CD14-positive monocyte (primary cell): ENCODE data around the gene FCRL1. TPM values are rescaled to one million over a fixed set of nuclear protein-coding genes. Genes with fewer than 3 reads are reported as not detected.

Experiments used
- DNase-seq, 3 donors: peaks; one replicate each; pipeline ENCODE4 v3.0.0-alpha.2; 2011 to 2022
- H2AFZ ChIP-seq: 2 replicates; pipeline ENCODE4 v1.6.0; 2012; ENCODE audit warnings: mild to moderate bottlenecking, low read depth, low read length, inconsistent platforms; ENCODE audit not compliant: insufficient read depth, poor library complexity, severe bottlenecking
- H3K27ac ChIP-seq, 2 donors: 1 replicate in 1 of 2; 2 replicates in 1 of 2; pipeline ENCODE4 v1.5.1; 2012 to 2013; ENCODE audit warnings: low read length in 2 of 2, control low read depth in 1 of 2, inconsistent platforms in 1 of 2, low read depth in 1 of 2, mild to moderate bottlenecking in 1 of 2
- H3K27me3 ChIP-seq, 2 donors: one replicate each; pipeline versions ENCODE4 v1.6.0 to v1.6.1; 2011 to 2013; ENCODE audit warnings: low read length in 2 of 2; ENCODE audit not compliant: control insufficient read depth in 2 of 2, insufficient read depth in 2 of 2
- H3K36me3 ChIP-seq, 2 donors: replicated peaks in 1 of 2; 1 replicate in 1 of 2; 2 replicates in 1 of 2; pipeline versions ENCODE4 v1.5.1 to v1.6.1; 2012 to 2013; ENCODE audit warnings: low read length in 2 of 2, control low read depth in 1 of 2, inconsistent platforms in 1 of 2, mild to moderate bottlenecking in 1 of 2; ENCODE audit not compliant: insufficient read depth in 2 of 2, control insufficient read depth in 1 of 2
- H3K4me1 ChIP-seq, 2 donors: 1 replicate in 1 of 2; 2 replicates in 1 of 2; pipeline versions ENCODE4 v1.5.1 to v1.6.1; 2012 to 2013; ENCODE audit warnings: low read length in 2 of 2, control low read depth in 1 of 2, inconsistent platforms in 1 of 2, mild to moderate bottlenecking in 1 of 2, moderate library complexity in 1 of 2; ENCODE audit not compliant: insufficient read depth in 2 of 2, control insufficient read depth in 1 of 2
- H3K4me2 ChIP-seq: replicated peaks from 2 replicates; pipeline ENCODE3; 2012; ENCODE audit warnings: low read length, moderate library complexity, mild to moderate bottlenecking; ENCODE audit not compliant: poor library complexity, severe bottlenecking; ENCODE audit errors: extremely low read depth
- H3K4me3 ChIP-seq, 3 experiments: fragments of 200-600 bp in 1 of 3; sonication (generic) in 1 of 3; replicated peaks in 1 of 3; 1 replicate in 2 of 3; 2 replicates in 1 of 3; pipeline ENCODE4 v1.5.1; 2011 to 2013; ENCODE audit warnings: low read length in 3 of 3, mild to moderate bottlenecking in 3 of 3, control low read depth in 2 of 3, low read depth in 2 of 3, inconsistent platforms in 1 of 3, moderate library complexity in 1 of 3
- H3K79me2 ChIP-seq: 2 replicates; pipeline ENCODE4 v1.6.0; 2012; ENCODE audit warnings: mild to moderate bottlenecking, control low read depth, inconsistent platforms, low read length, moderate library complexity; ENCODE audit not compliant: insufficient read depth
- H3K9ac ChIP-seq: 2 replicates; pipeline ENCODE4 v1.6.0; 2017; ENCODE audit warnings: low read length, mild to moderate bottlenecking; ENCODE audit not compliant: insufficient read depth, poor library complexity, severe bottlenecking
- H3K9me3 ChIP-seq, 2 donors: replicated peaks in 1 of 2; 1 replicate in 1 of 2; 2 replicates in 1 of 2; pipeline versions ENCODE4 v1.5.1 to v1.6.1; 2012 to 2013; ENCODE audit warnings: low read length in 2 of 2, control low read depth in 1 of 2; ENCODE audit not compliant: control insufficient read depth in 1 of 2, insufficient read depth in 1 of 2
- H4K20me1 ChIP-seq: 2 replicates; pipeline ENCODE4 v1.6.0; 2012; ENCODE audit warnings: mild to moderate bottlenecking, low read length, control low read depth, moderate library complexity; ENCODE audit not compliant: insufficient read depth
- H3K27ac Mint-ChIP-seq, 7 donors: one replicate each; pipeline ENCODE4 v1.8.0; 2020; ENCODE audit warnings: mild to moderate bottlenecking in 7 of 7, mixed read lengths in 7 of 7, moderate library complexity in 6 of 7, inconsistent platforms in 2 of 7
- H3K27me3 Mint-ChIP-seq, 3 donors: one replicate each; pipeline ENCODE4 v1.8.0; 2021 to 2022; ENCODE audit warnings: low read depth in 3 of 3, mild to moderate bottlenecking in 3 of 3, mixed read lengths in 3 of 3, moderate library complexity in 3 of 3, inconsistent platforms in 1 of 3
- H3K36me3 Mint-ChIP-seq, 2 donors: one replicate each; pipeline ENCODE4 v1.8.0; 2020; ENCODE audit warnings: mixed read lengths in 2 of 2, inconsistent platforms in 1 of 2, mild to moderate bottlenecking in 1 of 2
- H3K4me1 Mint-ChIP-seq: one replicate; pipeline ENCODE4 v1.8.0; 2020; ENCODE audit warnings: mild to moderate bottlenecking, mixed read lengths
- H3K4me3 Mint-ChIP-seq, 2 donors: one replicate each; pipeline ENCODE4 v1.8.0; 2020; ENCODE audit warnings: mild to moderate bottlenecking in 2 of 2, mixed read lengths in 2 of 2, moderate library complexity in 1 of 2
- H3K9me3 Mint-ChIP-seq, 7 donors: one replicate each; pipeline ENCODE4 v1.8.0; 2020 to 2022; ENCODE audit warnings: mixed read lengths in 7 of 7, mild to moderate bottlenecking in 6 of 7, moderate library complexity in 6 of 7, inconsistent platforms in 2 of 7
- WGBS: methylation state at CpG from one replicate; pipeline ENCODE4 v1.1.5; 2013; ENCODE audit warnings: missing lambda C conversion rate; ENCODE audit not compliant: insufficient coverage; 5-methylcytosine and 5-hydroxymethylcytosine counted together
- intact Hi-C, 2 donors: fragments of 100-400 bp; cut with micrococcal nuclease; formaldehyde crosslinking; loops; one replicate each; pipeline versions ENCODE4 v1.15.0 to v1.15.1; 2023
- polyA plus RNA-seq, 3 donors: library from polyadenylated mRNA; depleted of rRNA in 1 of 3; unstranded in 2 of 3; stranded (reverse) in 1 of 3; fragments of 300-500 nt in 2 of 3; fragments of >200 nt in 1 of 3; fragmentation: Illumina TruSeq in 2 of 3; gene quantifications; 1 replicate in 2 of 3; 2 replicates in 1 of 3; pipeline ENCODE4 v1.2.3, GENCODE V29; 2012 to 2021
- TF ChIP-seq, protein P1 (sequence below): fragments of 200-600 bp; IDR thresholded peaks from one replicate; pipeline ENCODE4 v1.8.0; 2022; ENCODE audit warnings: antibody characterized with exemption, mild to moderate bottlenecking

FCRL1 gene
- polyA plus RNA-seq, 3 donors = 0.16 to 2.1 (median 0.16) TPM

DNA sequence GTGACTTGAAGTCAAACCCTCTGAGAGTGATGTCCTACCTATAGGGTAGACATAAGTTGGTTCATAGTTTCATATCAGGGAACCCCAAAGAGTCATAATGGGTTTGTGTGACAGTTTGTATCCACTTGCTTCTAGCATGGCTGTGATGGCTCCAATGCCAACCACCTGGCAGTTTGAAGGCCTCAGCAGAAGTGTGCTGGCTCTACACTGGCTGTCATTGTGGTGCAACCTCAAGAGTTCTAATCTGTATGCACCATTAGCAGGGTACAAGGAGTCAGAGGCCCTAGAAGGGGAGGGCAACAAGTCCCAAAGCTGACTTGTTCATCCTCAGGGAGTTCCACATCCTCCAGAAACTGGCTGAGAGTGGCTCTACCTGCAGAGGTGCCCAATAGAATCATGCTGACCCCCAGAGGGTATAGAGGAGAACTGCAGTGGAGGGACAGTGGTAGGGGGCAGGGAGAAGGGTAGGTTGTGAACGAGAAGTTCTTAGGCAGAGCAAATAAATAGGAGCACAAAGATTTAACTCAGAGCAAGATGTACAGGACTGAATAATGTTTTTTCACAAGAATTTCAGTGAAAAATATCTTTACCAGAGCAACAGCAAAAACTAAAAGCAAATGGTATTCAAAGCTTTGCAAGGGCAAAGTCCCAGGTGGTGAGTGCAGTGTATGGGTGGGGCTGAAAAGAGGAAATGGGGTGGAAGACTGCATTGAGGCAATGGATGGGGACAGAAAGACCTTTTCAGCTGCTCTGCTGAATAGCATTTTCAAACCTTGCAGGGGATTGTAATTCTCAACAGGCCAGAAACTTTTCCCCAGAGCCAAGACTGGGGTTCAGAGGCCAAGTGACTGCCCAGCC lies 46.2 kb downstream of the FCRL1 start:
- TF ChIP-seq, protein P1, sequence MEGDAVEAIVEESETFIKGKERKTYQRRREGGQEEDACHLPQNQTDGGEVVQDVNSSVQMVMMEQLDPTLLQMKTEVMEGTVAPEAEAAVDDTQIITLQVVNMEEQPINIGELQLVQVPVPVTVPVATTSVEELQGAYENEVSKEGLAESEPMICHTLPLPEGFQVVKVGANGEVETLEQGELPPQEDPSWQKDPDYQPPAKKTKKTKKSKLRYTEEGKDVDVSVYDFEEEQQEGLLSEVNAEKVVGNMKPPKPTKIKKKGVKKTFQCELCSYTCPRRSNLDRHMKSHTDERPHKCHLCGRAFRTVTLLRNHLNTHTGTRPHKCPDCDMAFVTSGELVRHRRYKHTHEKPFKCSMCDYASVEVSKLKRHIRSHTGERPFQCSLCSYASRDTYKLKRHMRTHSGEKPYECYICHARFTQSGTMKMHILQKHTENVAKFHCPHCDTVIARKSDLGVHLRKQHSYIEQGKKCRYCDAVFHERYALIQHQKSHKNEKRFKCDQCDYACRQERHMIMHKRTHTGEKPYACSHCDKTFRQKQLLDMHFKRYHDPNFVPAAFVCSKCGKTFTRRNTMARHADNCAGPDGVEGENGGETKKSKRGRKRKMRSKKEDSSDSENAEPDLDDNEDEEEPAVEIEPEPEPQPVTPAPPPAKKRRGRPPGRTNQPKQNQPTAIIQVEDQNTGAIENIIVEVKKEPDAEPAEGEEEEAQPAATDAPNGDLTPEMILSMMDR = no peak
- intact Hi-C loops = no loop called here
- Mint-ChIP-seq H3K4me3 (peak overlapping the region in 1 of 2 donors; percentile 69), H3K27ac (peak overlapping the region in 1 of 7 donors; percentile 3), H3K9me3 (peaks cover 0 to 2% (median 0%) of the 10 kb centered on the region in 7 donors), H3K27me3 (peaks cover 4 to 28% (median 14%) of the 10 kb centered on the region in 3 donors), H3K4me1 (peaks cover 28% of the 10 kb centered on the region), H3K36me3 (peaks cover 0 to 2% of the 10 kb centered on the region in 2 donors)
- DNase-seq = peak in 1 of 3 donors; percentile 12
- H3K4me2 ChIP-seq = no peak overlapping the region
- no peak overlapping the region for H2AFZ ChIP-seq
- H3K9ac ChIP-seq = no peak overlapping the region
- no peak overlapping the region for H3K27ac ChIP-seq
- H4K20me1 ChIP-seq = no peaks in the 10 kb centered on the region
- no peaks in the 10 kb centered on the region for H3K36me3 ChIP-seq
- H3K9me3 ChIP-seq = no peaks in the 10 kb centered on the region
- H3K79me2 ChIP-seq = no peaks in the 10 kb centered on the region
- H3K4me3 ChIP-seq = no peak overlapping the region
- peaks cover 4 to 9% of the 10 kb centered on the region in 2 donors for H3K27me3 ChIP-seq
- 40% methylated on average over 1 of the region's 1 CpG for WGBS
- H3K4me1 ChIP-seq = peaks cover 10 to 23% of the 10 kb centered on the region in 2 donors

DNA sequence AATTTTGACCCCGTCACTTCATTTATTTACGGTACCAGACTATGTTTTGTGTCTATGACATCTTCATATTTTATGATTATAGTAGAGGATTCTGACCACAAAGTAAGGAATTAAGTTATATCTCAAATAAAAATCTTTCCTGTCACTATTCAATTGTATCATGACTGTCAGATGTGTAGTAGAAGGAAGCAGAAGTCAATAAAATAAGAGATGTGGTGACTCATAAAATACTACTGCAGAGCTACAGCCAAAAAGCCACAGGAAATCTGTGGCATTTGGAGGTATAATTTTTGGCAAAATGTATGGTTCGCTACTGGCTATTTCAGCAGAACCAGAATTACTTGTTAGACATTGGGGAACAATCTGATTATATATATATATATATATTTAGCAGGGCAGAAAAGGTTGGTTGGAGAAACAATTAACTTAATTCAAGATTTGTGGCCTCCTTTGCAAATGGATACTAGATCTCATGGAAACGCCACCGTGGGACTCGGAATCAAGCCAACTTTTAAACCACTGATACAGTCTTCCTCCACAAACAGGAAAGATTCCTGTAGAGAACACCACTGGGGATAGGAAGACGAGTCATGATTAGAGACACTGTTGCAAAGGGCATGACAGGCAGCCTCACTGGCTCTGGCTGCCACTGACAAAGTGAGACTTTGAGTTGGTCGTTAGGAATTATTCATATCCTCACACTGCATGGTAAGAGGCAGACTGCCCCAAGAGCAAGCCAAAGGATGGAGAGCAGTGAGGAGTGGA lies 48.1 kb downstream of the FCRL1 start:
- H2AFZ ChIP-seq = no peak overlapping the region
- peak overlapping the region in 1 of 2 donors; percentile 36 for H3K4me3 Mint-ChIP-seq
- no peak overlapping the region for H3K27ac ChIP-seq

More for the DNA sequence above, 48.1 kb downstream of the FCRL1 start:
- TF ChIP-seq, protein P1 = no peak
- Mint-ChIP-seq H3K36me3 (peaks cover 0 to 2% of the 10 kb centered on the region in 2 donors), H3K27me3 (peaks cover 6 to 31% (median 14%) of the 10 kb centered on the region in 3 donors), H3K4me1 (peaks cover 23% of the 10 kb centered on the region), H3K9me3 (peaks cover 0 to 2% (median 0%) of the 10 kb centered on the region in 7 donors), H3K27ac (peak overlapping the region in 2 of 7 donors; percentile 14 to 81)
- WGBS = no CpG with 5 or more reads among the region's 8 CpGs
- Histone ChIP-seq H3K4me3 (no peak overlapping the region), H3K9ac (no peak overlapping the region), H3K36me3 (no peaks in the 10 kb centered on the region), H4K20me1 (no peaks in the 10 kb centered on the region), H3K79me2 (no peaks in the 10 kb centered on the region), H3K4me2 (no peak overlapping the region), H3K9me3 (no peaks in the 10 kb centered on the region), H3K27me3 (peaks cover 4 to 9% of the 10 kb centered on the region in 2 donors), H3K4me1 (peaks cover 6 to 23% of the 10 kb centered on the region in 2 donors)
- intact Hi-C loops = loop anchor here in 1 of 2 donors (2.0 kb wide), 1 partner anchor 19 kb away; no protein-coding TSS in a partner anchor
- peak in 2 of 3 donors; percentile 16 to 26 for DNase-seq
